ENCODE data around the gene FLVCR1.

Gene FLVCR1

GRCh38 chr1:212915245-212916091 is 57.4 kb downstream of the FLVCR1 start:
- DNase-seq (ENCODE audit: low read depth in 2 of 2) = no peak

- DNase-seq (ENCODE audit: low read depth in 2 of 2) = no peak
These were observed 58.5 kb downstream of the FLVCR1 start for GRCh38 chr1:212916481-212917133.

GRCh38 chr1:212917134-212917485 is 59.0 kb downstream of the FLVCR1 start:
- no peak for DNase-seq (ENCODE audit: low read depth in 2 of 2)

GRCh38 chr1:212917858-212918257 is 59.8 kb downstream of the FLVCR1 start:
- DNase-seq (ENCODE audit: low read depth in 2 of 2) = no peak

GRCh38 chr1:212918824-212919223 is 60.7 kb downstream of the FLVCR1 start:
- DNase-seq (ENCODE audit: low read depth in 2 of 2) = no peak

GRCh38 chr1:212920246-212920645 is 62.2 kb downstream of the FLVCR1 start:
- DNase-seq (ENCODE audit: low read depth in 2 of 2) = no peak

GRCh38 chr1:212920896-212921295 is 62.8 kb downstream of the FLVCR1 start:
- no peak for DNase-seq (ENCODE audit: low read depth in 2 of 2)

GRCh38 chr1:212922016-212922415 is 63.9 kb downstream of the FLVCR1 start:
- no peak for DNase-seq (ENCODE audit: low read depth in 2 of 2)

- no peak for DNase-seq (ENCODE audit: low read depth in 2 of 2)
These were observed 68.3 kb downstream of the FLVCR1 start for GRCh38 chr1:212926372-212926771.

GRCh38 chr1:212928323-212929291 is 70.5 kb downstream of the FLVCR1 start:
- DNase-seq (ENCODE audit: low read depth in 2 of 2) = no peak

- no peak for DNase-seq (ENCODE audit: low read depth in 2 of 2)
These were observed 73.1 kb downstream of the FLVCR1 start for GRCh38 chr1:212930986-212931678.

- no peak for DNase-seq (ENCODE audit: low read depth in 2 of 2)
These were observed 75.9 kb downstream of the FLVCR1 start for GRCh38 chr1:212933815-212934471.

GRCh38 chr1:212935387-212935981 is 77.4 kb downstream of the FLVCR1 start:
- no peak for DNase-seq (ENCODE audit: low read depth in 2 of 2)

- DNase-seq (ENCODE audit: low read depth in 2 of 2) = no peak
These were observed 79.0 kb downstream of the FLVCR1 start for GRCh38 chr1:212937034-212937433.

GRCh38 chr1:212938846-212939245 is 80.8 kb downstream of the FLVCR1 start:
- DNase-seq (ENCODE audit: low read depth in 2 of 2) = no peak

GRCh38 chr1:212941452-212941851 is 83.4 kb downstream of the FLVCR1 start:
- no peak for DNase-seq (ENCODE audit: low read depth in 2 of 2)

- no peak for DNase-seq (ENCODE audit: low read depth in 2 of 2)
These were observed 84.8 kb downstream of the FLVCR1 start for GRCh38 chr1:212942679-212943392.

- DNase-seq (ENCODE audit: low read depth in 2 of 2) = no peak
These were observed 85.3 kb downstream of the FLVCR1 start for GRCh38 chr1:212943393-212943710.

GRCh38 chr1:212944229-212944901 is 86.3 kb downstream of the FLVCR1 start:
- no peak for DNase-seq (ENCODE audit: low read depth in 2 of 2)

GRCh38 chr1:212945056-212945455 is 87.0 kb downstream of the FLVCR1 start:
- DNase-seq (ENCODE audit: low read depth in 2 of 2) = no peak
